Measurements from ENCODE around the gene PTRHD1. TPM values are rescaled to one million over a fixed set of nuclear protein-coding genes. Genes with fewer than 3 reads are reported as not detected.

Gene PTRHD1
- total and polyA plus RNA-seq, 2 of the 8 experiments (the other 6 are each of a cell fraction or from before 2014, with no cell fraction given), result 46.2 to 91.9 TPM

- Histone ChIP-seq H3K4me2 (ENCODE audit: insufficient read depth in 1 of 2, low read depth in 2 of 2, low read length in 2 of 2) (no peak overlapping the region), H3K4me3 (ENCODE audit: extremely low read depth in 1 of 4, insufficient read depth in 2 of 4, low read depth in 3 of 4, low read length in 4 of 4) (no peak overlapping the region), H2AFZ (ENCODE audit: low read length) (no peak overlapping the region), H3K4me1 (replicated peaks in 1 of 4; ENCODE audit: control insufficient read depth in 3 of 4, insufficient read depth in 4 of 4, low read length in 3 of 4) (peaks cover 0 to 2% (median under 1%) of the 10 kb centered on the region in 4 experiments; a peak in 1 of 7 replicates), H4K20me1 (replicated peaks in 1 of 2; ENCODE audit: control insufficient read depth in 1 of 2, insufficient read depth in 2 of 2, low read length in 2 of 2) (no peaks in the 10 kb centered on the region), H3K4ac (replicated peaks; ENCODE audit: insufficient read length, low read depth, low read length) (no peak overlapping the region), H3K23me2 (ENCODE audit: low read depth, low read length) (no peaks in the 10 kb centered on the region), H3K14ac (ENCODE audit: insufficient read length) (no peak overlapping the region), H3K27ac (ENCODE audit: low read depth, low read length) (no peak overlapping the region), H3K23ac (ENCODE audit: insufficient read length) (no peak overlapping the region), H2BK15ac (ENCODE audit: low read length) (no peak overlapping the region), H4K8ac (ENCODE audit: extremely low read depth, insufficient read depth, low read length) (no peak overlapping the region), H2BK12ac (ENCODE audit: low read depth, low read length) (no peak overlapping the region), H3K9me3 (ENCODE audit: insufficient read depth in 2 of 2, low read depth in 1 of 2, low read length in 1 of 2) (peaks cover 2 to 8% of the 10 kb centered on the region in 2 experiments; a peak in 1 of 4 replicates), H3K36me3 (ENCODE audit: control insufficient read depth in 2 of 4, insufficient read depth in 4 of 4, low read length in 3 of 4) (peaks cover 0 to 14% (median 2%) of the 10 kb centered on the region in 4 experiments; a peak in 4 of 8 replicates), H2BK20ac (ENCODE audit: low read length) (no peak overlapping the region), H4K5ac (ENCODE audit: insufficient read length, low read depth, low read length) (no peak overlapping the region), H2BK120ac (replicated peaks; ENCODE audit: low read depth, low read length) (no peak overlapping the region), H3K56ac (replicated peaks; ENCODE audit: insufficient read length, low read depth, low read length) (no peak overlapping the region), H2AK5ac (ENCODE audit: low read depth, low read length) (no peak overlapping the region), H3K27me3 (replicated peaks in 1 of 4; ENCODE audit: control insufficient read depth in 3 of 4, extremely low read depth in 1 of 4, insufficient read depth in 3 of 4, low read length in 3 of 4) (no peaks in the 10 kb centered on the region), H3K79me2 (ENCODE audit: control insufficient read depth in 1 of 2, insufficient read depth in 2 of 2, low read length in 2 of 2) (no peaks in the 10 kb centered on the region; a peak in 1 of 4 replicates), H4K91ac (replicated peaks; ENCODE audit: insufficient read length, low read length) (no peak overlapping the region), H3K9ac (replicated peaks in 1 of 4; ENCODE audit: extremely low read depth in 1 of 4, low read depth in 3 of 4, low read length in 3 of 4) (no peak overlapping the region), H3K79me1 (ENCODE audit: low read depth, low read length) (no peaks in the 10 kb centered on the region; the same call in 1 of the 2 replicates), H3K18ac (ENCODE audit: extremely low read depth, low read length) (no peak overlapping the region), H2BK5ac (ENCODE audit: low read depth, low read length) (no peak overlapping the region)
- TF ChIP-seq SP4 (IDR thresholded peaks at IDR 0.05; ENCODE audit: low read length) (no peak), SRF (IDR thresholded peaks at IDR 0.05; ENCODE audit: low read depth, low read length) (no peak), RFX5 (IDR thresholded peaks at IDR 0.05; ENCODE audit: borderline replicate concordance, low read depth, low read length) (no peak), GABPA (IDR thresholded peaks at IDR 0.05; ENCODE audit: borderline replicate concordance, insufficient read depth, low read length) (no peak), CBX5 (IDR thresholded peaks at IDR 0.05; ENCODE audit: low read depth, low read length) (no peak), SUZ12 (IDR thresholded peaks at IDR 0.05; ENCODE audit: low read length) (no peak), FOSL1 (IDR thresholded peaks at IDR 0.05; ENCODE audit: insufficient read depth, low read depth, low read length) (no peak), YY1 (IDR thresholded peaks at IDR 0.05; ENCODE audit: low read depth, low read length) (no peak), KDM4A (IDR thresholded peaks at IDR 0.05; ENCODE audit: low read depth, low read length, severe bottlenecking) (no peak), EGR1 (IDR thresholded peaks at IDR 0.05; ENCODE audit: borderline replicate concordance, low read depth, low read length) (no peak)
- ChIA-PET CTCF (ENCODE audit: partially characterized antibody) (interaction anchor here (0.6 to 4.0 kb wide), 3 partner anchors 12 to 53 kb away, joined by 3 to 20 read pairs (median 3); no protein-coding TSS in a partner anchor), POLR2A (ENCODE audit: partially characterized antibody) (no interaction called here)
- 93% methylated on average over 18 of the region's 18 CpGs; no CpG with 5 or more reads in 1 of the 2 experiments for WGBS, 2 experiments (ENCODE audit: extremely low coverage in 1 of 2, insufficient coverage in 1 of 2, insufficient read length in 1 of 2, insufficient replicate concordance in 2 of 2, low coverage in 1 of 2, low lambda C conversion rate in 2 of 2, missing lambda C conversion rate in 1 of 2)
- FAIRE-seq (no peak), DNase-seq (ENCODE audit: low read depth in 1 of 2, low spot score in 2 of 2) (no peak)
Measured at GRCh38 chr2:24838541-24838940, 45.4 kb upstream of the PTRHD1 start.
